OCI-LY7 (cell line): Measurements from ENCODE around the gene DNER.

Experiments
- EZH2phosphoT487 ChIP-seq: fragments of 200-600 bp; sonication (generic); IDR thresholded peaks from 2 replicates; pipeline ENCODE4 v1.6.1; 2018; ENCODE audit warnings: low read depth, borderline replicate concordance, mild to moderate bottlenecking, mixed run types, antibody characterized with exemption, low read length, moderate library complexity, mixed read lengths
- TF ChIP-seq, protein P1 (sequence below): fragments of 200-600 bp; sonication (generic); conservative IDR thresholded peaks from 2 replicates; pipeline ENCODE4 v1.5.1; 2014; ENCODE audit warnings: mild to moderate bottlenecking, antibody characterized with exemption, low read length, moderate library complexity, mixed read lengths

DNA sequence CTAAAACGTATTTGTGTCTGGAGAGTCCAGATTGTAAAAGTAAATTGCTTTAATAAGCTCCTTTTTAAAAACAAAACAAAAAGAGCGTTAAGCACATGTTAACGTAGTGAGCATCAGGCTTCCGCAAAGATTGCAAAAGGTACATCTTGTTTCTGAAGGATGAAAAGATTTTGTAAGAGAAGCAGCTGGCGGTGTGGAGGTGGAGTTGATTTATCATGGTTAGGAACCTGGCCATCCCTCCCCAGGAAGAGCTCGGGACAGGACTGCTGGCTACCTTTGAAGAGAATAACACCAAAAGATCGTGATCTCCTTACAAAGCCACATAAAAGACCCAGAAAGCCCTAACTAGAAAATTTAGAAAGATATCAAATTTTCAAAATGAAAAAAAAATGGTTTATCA lies 132.2 kb downstream of the DNER start:
- TF ChIP-seq, protein P1, sequence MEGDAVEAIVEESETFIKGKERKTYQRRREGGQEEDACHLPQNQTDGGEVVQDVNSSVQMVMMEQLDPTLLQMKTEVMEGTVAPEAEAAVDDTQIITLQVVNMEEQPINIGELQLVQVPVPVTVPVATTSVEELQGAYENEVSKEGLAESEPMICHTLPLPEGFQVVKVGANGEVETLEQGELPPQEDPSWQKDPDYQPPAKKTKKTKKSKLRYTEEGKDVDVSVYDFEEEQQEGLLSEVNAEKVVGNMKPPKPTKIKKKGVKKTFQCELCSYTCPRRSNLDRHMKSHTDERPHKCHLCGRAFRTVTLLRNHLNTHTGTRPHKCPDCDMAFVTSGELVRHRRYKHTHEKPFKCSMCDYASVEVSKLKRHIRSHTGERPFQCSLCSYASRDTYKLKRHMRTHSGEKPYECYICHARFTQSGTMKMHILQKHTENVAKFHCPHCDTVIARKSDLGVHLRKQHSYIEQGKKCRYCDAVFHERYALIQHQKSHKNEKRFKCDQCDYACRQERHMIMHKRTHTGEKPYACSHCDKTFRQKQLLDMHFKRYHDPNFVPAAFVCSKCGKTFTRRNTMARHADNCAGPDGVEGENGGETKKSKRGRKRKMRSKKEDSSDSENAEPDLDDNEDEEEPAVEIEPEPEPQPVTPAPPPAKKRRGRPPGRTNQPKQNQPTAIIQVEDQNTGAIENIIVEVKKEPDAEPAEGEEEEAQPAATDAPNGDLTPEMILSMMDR: no peak
- TF ChIP-seq EZH2phosphoT487: no peak
